Upper lobe of left lung (tissue), 4 donors: ENCODE data around the gene FNDC5.

Experiments
- CTCF ChIP-seq, 6 experiments: fragments of 450-650 bp in 4 of 6; fragments of 200-600 bp in 2 of 6; sonication (generic) in 2 of 6; IDR thresholded peaks; one replicate each; pipeline ENCODE4 v1.5.1; 2016 to 2019; ENCODE audit warnings: antibody characterized with exemption in 6 of 6
- EP300 ChIP-seq, 4 donors: sonication (generic); formaldehyde crosslinking; IDR thresholded peaks; one replicate each; pipeline ENCODE4 v1.5.1; 2017; ENCODE audit warnings: antibody characterized with exemption in 4 of 4, control low read depth in 2 of 4
- POLR2A ChIP-seq, 4 donors: fragments of 450-650 bp; IDR thresholded peaks; one replicate each; pipeline ENCODE4 v1.5.1; 2016 to 2017; ENCODE audit warnings: antibody characterized with exemption in 4 of 4, mild to moderate bottlenecking in 2 of 4
- POLR2AphosphoS5 ChIP-seq, 2 donors: sonication (generic); formaldehyde crosslinking; IDR thresholded peaks; one replicate each; pipeline ENCODE4 v1.5.1; 2017; ENCODE audit warnings: antibody characterized with exemption in 2 of 2

GRCh38 chr1:32869923-32870614 is 643 bp downstream of the FNDC5 start:
- TF ChIP-seq CTCF (IDR thresholded peaks at IDR 0.05) (no peak), EP300 (IDR thresholded peaks at IDR 0.05) (no peak), POLR2A (IDR thresholded peaks at IDR 0.05) (no peak), POLR2AphosphoS5 (IDR thresholded peaks at IDR 0.05) (no peak)
